ENCODE measurements around the gene SPATA25.

The SPATA25 gene

DNA sequence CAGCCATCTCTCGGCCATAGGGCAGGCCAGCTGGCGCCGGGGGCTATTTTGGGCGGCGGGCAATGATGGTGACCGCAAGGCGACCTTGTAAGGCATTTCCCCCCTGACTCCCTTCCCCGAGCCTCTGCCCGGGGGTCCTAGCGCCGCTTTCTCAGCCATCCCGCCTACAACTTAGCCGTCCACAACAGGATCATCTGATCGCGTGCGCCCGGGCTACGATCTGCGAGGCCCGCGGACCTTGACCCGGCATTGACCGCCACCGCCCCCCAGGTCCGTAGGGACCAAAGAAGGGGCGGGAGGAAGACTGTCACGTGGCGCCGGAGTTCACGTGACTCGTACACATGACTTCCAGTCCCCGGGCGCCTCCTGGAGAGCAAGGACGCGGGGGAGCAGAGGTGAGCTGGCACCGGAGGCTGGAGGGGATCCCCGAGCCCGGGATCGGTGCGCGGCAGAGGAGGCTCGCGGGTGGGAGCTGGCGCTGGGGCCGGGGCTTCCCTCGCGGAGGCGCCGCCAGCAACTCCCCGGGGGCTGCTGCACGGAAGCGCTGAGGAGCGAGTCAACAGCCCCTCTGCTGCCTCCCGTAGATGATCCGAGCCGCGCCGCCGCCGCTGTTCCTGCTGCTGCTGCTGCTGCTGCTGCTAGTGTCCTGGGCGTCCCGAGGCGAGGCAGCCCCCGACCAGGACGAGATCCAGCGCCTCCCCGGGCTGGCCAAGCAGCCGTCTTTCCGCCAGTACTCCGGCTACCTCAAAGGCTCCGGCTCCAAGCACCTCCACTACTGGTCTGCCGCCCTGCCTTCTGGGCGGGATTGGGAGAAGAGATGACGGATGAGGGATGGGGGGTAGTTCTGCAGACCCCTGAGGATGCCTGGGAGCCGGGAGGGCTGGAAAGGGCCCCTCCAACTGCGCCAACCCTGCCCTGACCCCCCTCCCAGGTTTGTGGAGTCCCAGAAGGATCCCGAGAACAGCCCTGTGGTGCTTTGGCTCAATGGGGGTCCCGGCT, 3.9 kb upstream of the SPATA25 start, which contains the start of the genes CTSA and NEURL2:
TSS of gene CTSA (plus strand) at position 351 of the 999 bp plus-strand sequence. CDS start at position 585, 234 bp downstream.
TSS of gene NEURL2 (minus strand) at position 224 of the 999 bp plus-strand sequence. CDS start at position 7, 217 bp downstream.
- Histone ChIP-seq H3K4me3 (ENCODE audit: insufficient read length, low read depth) (peak within 1 kb of the TSS; percentile 83), H3K4me1 (ENCODE audit: insufficient read depth, insufficient read length) (peaks cover 4% of the 10 kb centered on the region), H3K27me3 (ENCODE audit: insufficient read depth, insufficient read length) (no peaks in the 10 kb centered on the region), H3K36me3 (ENCODE audit: insufficient read depth, insufficient read length, low read length) (peaks cover 40% of the 10 kb centered on the region), H3K9me3 (ENCODE audit: insufficient read depth, low read length) (no peaks in the 10 kb centered on the region), H3K9ac (ENCODE audit: insufficient read length, low read depth) (peak within 1 kb of the TSS; percentile 94)
- peak; percentile 86 for DNase-seq (ENCODE audit: low read depth, low spot score)
- TF ChIP-seq ZNF274 (IDR thresholded peaks at IDR 0.05; ENCODE audit: low read depth, low read length) (no peak), YY1 (IDR thresholded peaks at IDR 0.05; ENCODE audit: insufficient read depth, insufficient read length) (peak; percentile 54)

DNA sequence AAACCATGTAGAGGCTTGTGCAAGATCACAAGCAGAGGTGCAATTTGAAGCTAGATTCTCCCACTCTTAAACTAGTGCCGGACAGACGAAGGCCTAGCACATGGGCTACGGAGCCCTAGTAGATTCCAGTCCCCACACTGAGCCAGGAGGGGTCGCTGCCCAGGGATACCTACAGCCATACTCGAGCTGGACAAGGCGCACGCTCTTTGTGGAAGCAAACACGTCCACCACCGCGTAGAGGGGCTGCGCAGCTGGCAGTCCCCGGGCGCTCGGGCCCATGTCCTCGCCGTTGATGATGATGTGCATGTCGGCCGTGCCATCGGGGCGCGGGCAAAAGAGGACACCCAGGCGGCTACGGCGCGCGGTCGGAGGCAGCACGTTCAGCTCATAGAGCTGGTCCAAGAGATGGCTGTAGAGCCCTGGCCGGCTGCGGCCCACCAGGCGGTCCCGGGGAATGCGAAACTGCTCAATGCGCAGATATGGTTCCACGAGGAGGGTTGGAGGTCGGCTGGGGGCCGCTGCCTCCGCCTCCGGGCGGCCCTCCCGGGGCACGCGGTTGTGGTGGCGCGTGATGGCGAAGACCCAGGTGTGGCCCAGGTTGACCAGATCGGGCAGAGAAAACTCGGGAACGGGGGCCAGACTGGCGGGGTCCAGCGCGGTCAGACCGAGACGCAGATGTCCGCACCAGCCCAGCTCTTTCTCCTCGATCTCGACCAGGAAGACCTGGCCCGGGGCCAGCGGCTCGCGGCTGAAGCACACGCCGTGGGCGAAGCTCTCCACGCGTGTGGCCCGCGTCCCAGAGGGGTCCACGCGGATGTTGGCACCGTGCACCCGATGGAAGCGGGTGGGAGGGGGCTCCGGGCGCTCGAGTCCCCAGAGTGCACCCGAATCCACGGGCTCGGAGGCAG, 2.9 kb upstream of the SPATA25 start:
- Histone ChIP-seq H3K9me3 (ENCODE audit: insufficient read depth, low read length) (no peaks in the 10 kb centered on the region), H3K36me3 (ENCODE audit: insufficient read depth, insufficient read length, low read length) (peaks cover 40% of the 10 kb centered on the region), H3K9ac (ENCODE audit: insufficient read length, low read depth) (peak overlapping the region; percentile 94), H3K4me1 (ENCODE audit: insufficient read depth, insufficient read length) (peaks cover 4% of the 10 kb centered on the region), H3K27me3 (ENCODE audit: insufficient read depth, insufficient read length) (no peaks in the 10 kb centered on the region), H3K4me3 (ENCODE audit: insufficient read length, low read depth) (peak overlapping the region; percentile 83)
- peak; percentile 80 for DNase-seq (ENCODE audit: low read depth, low spot score)
- TF ChIP-seq SUZ12 (IDR thresholded peaks at IDR 0.05; ENCODE audit: extremely low read depth, insufficient read depth, insufficient read length) (no peak), ZNF274 (IDR thresholded peaks at IDR 0.05; ENCODE audit: low read depth, low read length) (no peak), YY1 (IDR thresholded peaks at IDR 0.05; ENCODE audit: insufficient read depth, insufficient read length) (no peak)

DNA sequence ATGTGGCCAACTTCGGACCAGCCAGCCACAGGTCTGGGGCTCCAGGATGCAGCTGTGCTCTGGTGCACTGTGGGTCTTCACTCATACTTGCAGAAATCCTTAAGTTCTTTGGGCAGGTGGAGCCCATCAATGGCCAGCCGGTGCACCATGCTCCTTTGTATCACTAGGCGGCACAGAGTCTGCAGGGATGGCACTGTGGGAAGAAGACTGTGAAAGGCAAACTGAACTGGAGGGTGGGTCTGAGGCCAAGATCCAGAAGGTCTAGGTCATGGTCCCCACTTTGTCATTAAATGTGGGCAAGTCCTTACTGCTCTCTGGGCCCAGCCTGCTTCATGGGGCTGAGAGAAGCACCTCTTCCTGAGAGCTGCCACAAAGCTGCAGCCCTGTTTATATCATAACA, 1.3 kb upstream of the SPATA25 start:
- peaks cover 29% of the 10 kb centered on the region for H3K36me3 ChIP-seq (ENCODE audit: insufficient read depth, insufficient read length, low read length)
- peaks cover 4% of the 10 kb centered on the region for H3K4me1 ChIP-seq (ENCODE audit: insufficient read depth, insufficient read length)
- H3K4me3 ChIP-seq (ENCODE audit: insufficient read length, low read depth), result no peak overlapping the region
- DNase-seq (ENCODE audit: low read depth, low spot score), result no peak
- H3K27me3 ChIP-seq (ENCODE audit: insufficient read depth, insufficient read length), result no peaks in the 10 kb centered on the region
- no peak overlapping the region for H3K9ac ChIP-seq (ENCODE audit: insufficient read length, low read depth)
- no peak for TF ChIP-seq YY1 (IDR thresholded peaks at IDR 0.05; ENCODE audit: insufficient read depth, insufficient read length)
- no peak for TF ChIP-seq ZNF274 (IDR thresholded peaks at IDR 0.05; ENCODE audit: low read depth, low read length)
- no peak for TF ChIP-seq SUZ12 (IDR thresholded peaks at IDR 0.05; ENCODE audit: extremely low read depth, insufficient read depth, insufficient read length)
- no peaks in the 10 kb centered on the region for H3K9me3 ChIP-seq (ENCODE audit: insufficient read depth, low read length)

DNA sequence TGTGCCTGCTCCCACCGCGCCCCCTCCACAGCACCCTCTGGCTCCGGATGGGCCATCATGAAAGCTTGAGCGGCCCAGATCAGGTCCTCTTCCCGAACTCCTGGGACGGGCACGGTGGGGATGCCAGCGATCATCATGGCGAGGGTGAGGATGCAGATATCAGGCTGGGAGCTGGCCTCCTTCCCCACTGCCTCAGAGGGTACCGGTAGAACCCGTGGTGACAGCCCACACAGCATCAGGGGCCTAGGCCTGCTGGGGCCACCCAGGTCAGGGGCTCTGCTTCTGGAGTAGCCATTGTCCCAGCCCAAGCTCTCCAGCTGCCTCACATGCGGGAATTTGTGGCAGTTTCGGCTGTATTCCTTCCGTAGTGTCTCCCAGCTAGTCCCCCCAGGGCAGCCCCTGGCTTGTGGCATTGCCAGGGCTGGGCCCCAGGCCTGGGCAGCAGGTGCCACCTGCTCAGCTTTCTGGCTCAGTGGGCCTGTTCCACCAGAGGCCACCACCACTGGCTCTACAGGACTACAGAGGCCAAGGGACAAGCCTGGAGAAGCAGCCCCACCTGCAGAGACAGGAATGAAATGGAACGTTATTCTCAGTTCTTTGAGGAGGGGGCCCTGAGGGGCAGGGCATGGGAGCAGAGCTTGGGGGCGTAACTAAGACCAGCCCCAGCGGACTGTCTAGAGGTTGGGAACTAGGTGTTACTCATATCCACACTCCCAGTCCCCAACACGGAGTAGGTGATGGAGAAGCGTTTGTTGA, 654 bp downstream of the SPATA25 start:
- Histone ChIP-seq H3K36me3 (ENCODE audit: insufficient read depth, insufficient read length, low read length) (peaks cover 33% of the 10 kb centered on the region), H3K9ac (ENCODE audit: insufficient read length, low read depth) (peak overlapping the region; percentile 26)
- TF ChIP-seq YY1 (IDR thresholded peaks at IDR 0.05; ENCODE audit: insufficient read depth, insufficient read length) (no peak), SUZ12 (IDR thresholded peaks at IDR 0.05; ENCODE audit: extremely low read depth, insufficient read depth, insufficient read length) (no peak), ZNF274 (IDR thresholded peaks at IDR 0.05; ENCODE audit: low read depth, low read length) (no peak)

DNA sequence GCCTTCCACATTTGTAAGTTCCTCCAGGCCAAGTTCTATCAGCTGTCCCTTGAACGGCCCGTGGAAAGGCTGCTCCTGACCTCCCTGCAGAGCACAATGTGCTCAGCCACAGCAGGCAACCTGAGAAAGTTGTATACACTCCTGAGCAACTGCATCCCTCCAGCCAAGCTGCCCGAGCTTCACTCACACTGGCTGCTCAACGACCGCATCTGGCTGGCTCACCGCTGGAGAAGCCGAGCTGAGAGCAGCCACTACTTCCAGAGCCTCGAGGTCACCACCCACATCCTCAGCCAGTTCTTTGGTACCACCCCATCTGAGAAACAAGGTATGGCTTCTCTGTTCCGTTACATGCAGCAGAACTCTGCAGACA, 4.3 kb downstream of the SPATA25 start:
- H3K9ac ChIP-seq (ENCODE audit: insufficient read length, low read depth), result no peak overlapping the region
- TF ChIP-seq SUZ12 (IDR thresholded peaks at IDR 0.05; ENCODE audit: extremely low read depth, insufficient read depth, insufficient read length), result no peak
- no peak for TF ChIP-seq YY1 (IDR thresholded peaks at IDR 0.05; ENCODE audit: insufficient read depth, insufficient read length)
- TF ChIP-seq ZNF274 (IDR thresholded peaks at IDR 0.05; ENCODE audit: low read depth, low read length), result no peak

More for the DNA sequence above, 654 bp downstream of the SPATA25 start:
- Histone ChIP-seq H3K4me1 (ENCODE audit: insufficient read depth, insufficient read length) (peaks cover 4% of the 10 kb centered on the region), H3K27me3 (ENCODE audit: insufficient read depth, insufficient read length) (no peaks in the 10 kb centered on the region), H3K4me3 (ENCODE audit: insufficient read length, low read depth) (no peak overlapping the region), H3K9me3 (ENCODE audit: insufficient read depth, low read length) (no peaks in the 10 kb centered on the region)
- DNase-seq (ENCODE audit: low read depth, low spot score), result no peak

DNA sequence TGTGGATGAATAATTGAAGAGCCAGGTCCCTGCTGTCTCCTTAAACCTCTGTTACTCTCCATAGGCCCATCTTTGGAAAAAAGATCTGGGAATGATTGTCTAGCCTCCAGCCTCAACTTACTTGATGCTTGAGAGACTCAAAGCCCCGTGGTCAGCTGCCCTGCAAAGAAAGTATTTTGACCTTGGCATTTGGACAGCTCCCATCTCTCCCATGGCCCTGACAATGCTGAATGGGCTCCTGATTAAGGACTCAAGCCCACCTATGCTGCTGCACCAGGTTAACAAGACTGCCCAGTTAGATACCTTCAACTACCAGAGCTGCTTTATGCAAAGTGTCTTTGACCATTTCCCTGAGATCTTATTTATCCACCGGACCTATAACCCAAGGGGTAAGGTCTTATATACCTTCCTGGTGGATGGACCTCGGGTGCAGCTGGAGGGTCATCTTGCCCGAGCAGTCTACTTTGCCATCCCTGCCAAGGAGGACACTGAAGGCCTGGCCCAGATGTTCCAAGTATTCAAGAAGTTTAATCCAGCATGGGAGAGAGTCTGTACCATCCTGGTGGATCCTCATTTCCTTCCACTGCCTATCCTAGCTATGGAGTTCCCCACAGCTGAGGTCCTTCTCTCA, 4.8 kb downstream of the SPATA25 start:
- DNase-seq (ENCODE audit: low read depth, low spot score), result no peak
- no peaks in the 10 kb centered on the region for H3K9me3 ChIP-seq (ENCODE audit: insufficient read depth, low read length)
- no peak overlapping the region for H3K9ac ChIP-seq (ENCODE audit: insufficient read length, low read depth)
- H3K4me3 ChIP-seq (ENCODE audit: insufficient read length, low read depth), result no peak overlapping the region
- TF ChIP-seq SUZ12 (IDR thresholded peaks at IDR 0.05; ENCODE audit: extremely low read depth, insufficient read depth, insufficient read length) (no peak), YY1 (IDR thresholded peaks at IDR 0.05; ENCODE audit: insufficient read depth, insufficient read length) (no peak), ZNF274 (IDR thresholded peaks at IDR 0.05; ENCODE audit: low read depth, low read length) (no peak)
- H3K27me3 ChIP-seq (ENCODE audit: insufficient read depth, insufficient read length), result no peaks in the 10 kb centered on the region
- peaks cover 7% of the 10 kb centered on the region for H3K4me1 ChIP-seq (ENCODE audit: insufficient read depth, insufficient read length)
- H3K36me3 ChIP-seq (ENCODE audit: insufficient read depth, insufficient read length, low read length), result peaks cover 38% of the 10 kb centered on the region

More for the DNA sequence above, 4.3 kb downstream of the SPATA25 start:
- DNase-seq (ENCODE audit: low read depth, low spot score), result no peak
- H3K9me3 ChIP-seq (ENCODE audit: insufficient read depth, low read length), result no peaks in the 10 kb centered on the region
- H3K36me3 ChIP-seq (ENCODE audit: insufficient read depth, insufficient read length, low read length), result peaks cover 33% of the 10 kb centered on the region
- H3K27me3 ChIP-seq (ENCODE audit: insufficient read depth, insufficient read length), result no peaks in the 10 kb centered on the region
- H3K4me1 ChIP-seq (ENCODE audit: insufficient read depth, insufficient read length), result peaks cover 4% of the 10 kb centered on the region
- H3K4me3 ChIP-seq (ENCODE audit: insufficient read length, low read depth), result no peak overlapping the region

All from NT2/D1 (cell line).